ENCODE data around the gene SHTN1.

SHTN1 gene

DNA sequence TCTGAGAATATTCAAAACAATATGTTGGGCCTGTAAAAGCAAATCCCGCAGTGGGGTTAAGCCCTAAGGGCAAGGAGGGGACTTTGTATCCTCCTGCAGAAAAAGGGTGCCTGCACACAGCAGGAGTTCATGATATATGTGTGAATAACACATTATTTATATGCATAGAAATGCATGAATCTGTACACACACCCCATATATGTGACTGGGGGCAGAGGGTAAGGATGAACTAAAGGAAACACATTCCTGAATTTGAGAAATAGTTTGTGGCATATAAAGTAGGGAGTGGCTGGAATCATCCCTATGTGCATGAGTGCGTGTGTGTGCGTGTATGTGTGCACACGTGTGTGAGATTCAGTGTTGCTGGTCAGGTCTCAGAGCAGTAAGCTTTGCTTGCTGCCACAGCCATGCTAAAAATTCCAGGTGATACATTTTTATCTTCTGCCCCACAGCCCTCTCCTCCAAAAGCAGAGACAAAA, 136.8 kb downstream of the SHTN1 start:
- DNase-seq, result no peak

DNA sequence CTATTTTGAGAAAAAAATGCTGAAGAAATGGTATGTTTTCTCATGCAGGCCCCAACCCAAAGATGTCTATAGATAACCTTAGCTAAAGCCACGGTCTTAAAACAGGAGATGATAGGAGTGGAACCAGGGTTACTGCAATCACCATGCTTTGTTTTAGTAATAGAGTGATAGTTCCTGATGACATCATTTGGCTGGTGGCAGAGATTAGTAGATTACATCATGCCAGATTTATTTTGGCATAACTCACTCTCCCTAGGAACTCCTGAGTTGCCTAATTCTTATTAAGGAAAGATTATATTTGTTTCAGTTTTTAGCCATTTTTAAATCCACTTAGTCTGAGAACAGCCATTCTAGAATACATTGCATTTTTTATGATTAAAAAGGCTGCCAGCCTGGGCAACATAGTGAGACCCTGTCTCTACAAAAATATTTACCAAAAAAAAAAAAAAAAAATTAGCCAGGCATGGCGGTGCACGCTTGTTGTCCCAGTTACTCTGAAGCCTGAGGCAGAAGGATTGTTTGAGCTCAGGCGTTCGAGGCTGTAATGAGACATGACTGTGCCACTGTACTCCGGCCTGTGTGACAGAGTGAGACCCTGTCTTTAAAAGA, 137.9 kb downstream of the SHTN1 start:
- no peak for DNase-seq

DNA sequence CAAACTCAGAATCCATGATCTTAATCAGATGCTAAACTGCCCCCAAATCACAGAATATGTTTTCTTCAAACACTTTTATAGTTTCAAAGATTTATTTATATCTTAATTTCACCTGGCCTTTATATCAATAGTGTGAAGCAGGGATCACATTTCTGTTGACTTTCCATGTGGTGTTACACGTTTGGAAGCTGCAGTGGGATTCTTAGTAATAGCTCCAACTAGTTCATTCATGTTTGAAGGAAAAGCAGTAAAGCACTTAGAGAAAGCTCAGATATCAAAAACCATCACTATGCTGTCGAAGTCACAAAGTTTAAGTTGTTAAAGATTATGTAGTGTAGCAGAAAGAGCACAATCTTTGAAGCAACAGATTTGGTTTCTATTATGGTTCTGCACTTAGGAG, 138.9 kb downstream of the SHTN1 start:
- DNase-seq, result no peak

DNA sequence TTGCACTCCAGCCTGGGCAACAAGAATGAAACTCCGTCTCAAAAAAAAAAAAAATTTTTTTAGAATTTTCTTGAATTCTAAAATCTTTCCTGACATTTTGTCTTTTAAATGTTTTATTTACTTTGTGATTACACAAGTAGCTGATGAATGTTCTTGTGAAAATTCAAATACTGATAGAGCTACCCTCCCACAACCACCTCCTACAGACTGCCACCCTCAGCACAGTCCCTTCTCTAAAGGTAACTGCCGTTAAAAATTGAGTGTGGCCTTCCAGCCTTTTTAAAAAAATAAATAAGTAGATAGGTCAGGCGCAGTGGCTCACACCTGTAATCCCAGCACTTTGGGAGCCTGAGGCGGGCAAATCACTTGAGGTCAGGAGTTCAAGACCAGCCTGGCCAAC, 140.6 kb downstream of the SHTN1 start:
- DNase-seq, result no peak

DNA sequence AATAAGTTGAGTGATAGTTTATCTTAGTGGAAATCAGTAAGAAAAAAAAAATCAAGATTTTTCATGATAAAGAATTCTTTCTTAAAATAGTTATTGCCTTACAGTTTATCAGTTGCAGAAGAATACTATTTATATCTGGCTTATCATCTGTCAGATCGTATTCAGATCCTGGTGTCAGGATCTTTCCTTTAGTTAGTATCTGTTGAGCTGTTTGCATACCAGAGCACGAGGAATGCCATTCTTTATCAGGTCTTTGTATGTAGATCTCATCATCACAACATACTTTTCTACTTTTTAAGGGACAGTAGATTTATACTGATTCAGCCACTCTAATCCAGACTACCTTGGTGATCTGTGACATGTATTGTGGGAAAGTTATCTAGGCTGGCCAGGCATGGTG, 143.2 kb downstream of the SHTN1 start:
- DNase-seq, result no peak

DNA sequence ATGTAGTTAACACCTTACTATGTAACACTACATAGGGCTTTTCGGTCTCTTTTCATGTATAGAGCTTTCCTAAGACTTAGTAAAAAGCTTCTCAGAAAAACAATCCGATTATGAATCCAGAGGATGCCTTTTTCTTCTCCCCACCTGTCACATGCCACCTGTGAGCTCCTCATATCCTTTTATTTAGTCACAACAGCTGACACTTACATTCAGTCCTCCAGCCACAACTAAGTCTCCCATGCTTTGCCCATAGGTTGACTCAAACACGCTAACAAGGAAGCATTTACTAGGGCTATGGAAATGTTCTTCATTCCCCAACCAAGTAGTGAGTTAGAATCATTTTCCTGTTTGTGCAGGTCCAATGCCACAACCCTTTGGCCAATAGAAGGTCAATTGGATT, 147.8 kb downstream of the SHTN1 start:
- no peak for DNase-seq

DNA sequence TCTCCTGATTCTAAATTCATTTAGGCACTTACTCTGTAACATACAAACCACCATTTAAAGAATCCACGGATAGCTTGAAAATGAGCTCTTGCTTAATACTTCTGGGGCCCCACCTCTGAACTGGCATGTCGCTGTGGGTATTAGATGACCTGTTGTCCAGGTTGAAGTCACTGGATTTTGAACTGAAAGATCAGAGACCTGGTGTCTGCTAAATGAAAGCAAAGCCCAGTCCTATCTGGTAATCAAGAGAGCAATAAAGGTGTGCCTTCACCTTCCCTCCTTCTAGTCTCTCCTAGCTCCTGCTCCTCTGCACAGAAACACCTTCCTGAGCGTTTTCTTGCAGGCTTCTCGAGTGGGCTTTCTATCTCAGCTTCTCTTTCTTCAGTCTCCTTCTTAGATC, 151.3 kb downstream of the SHTN1 start:
- DNase-seq, result no peak

DNA sequence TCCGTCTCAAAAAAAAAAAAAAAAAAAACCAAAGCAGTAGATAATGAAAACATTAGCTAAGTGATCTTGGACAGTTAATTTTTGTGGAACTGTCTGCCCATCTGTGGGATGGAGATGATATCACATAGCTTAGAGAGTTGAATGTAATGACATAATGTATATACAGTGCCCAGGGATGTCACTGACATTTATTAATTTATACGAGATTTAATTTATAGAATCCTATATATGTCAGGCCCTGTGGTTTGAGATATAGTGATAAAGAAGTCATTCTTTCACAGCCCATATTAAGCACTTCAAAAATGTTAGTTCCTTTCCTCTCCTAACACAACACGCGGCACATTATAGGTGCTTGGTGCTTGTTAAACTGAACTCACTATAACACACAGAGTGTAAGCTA, 151.7 kb downstream of the SHTN1 start:
- DNase-seq, result no peak

DNA sequence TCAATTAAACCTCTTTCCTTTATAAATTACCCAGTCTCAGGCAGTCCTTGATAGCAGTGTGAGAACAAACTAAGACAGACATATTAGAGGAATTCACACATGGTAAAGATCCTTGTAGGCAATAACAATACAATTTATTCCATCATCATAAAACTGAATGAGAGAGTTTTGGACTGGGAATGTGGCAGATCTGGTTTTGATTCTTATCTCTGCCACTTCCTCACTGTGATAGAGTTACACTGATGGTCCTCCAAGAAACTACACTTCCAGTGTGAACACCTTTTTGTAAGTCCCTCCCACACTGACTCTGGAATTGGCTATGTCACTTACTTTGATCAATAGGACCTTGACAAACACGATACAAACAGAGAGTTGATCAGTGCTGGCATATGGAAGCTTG, 152.7 kb downstream of the SHTN1 start:
- DNase-seq, result no peak

DNA sequence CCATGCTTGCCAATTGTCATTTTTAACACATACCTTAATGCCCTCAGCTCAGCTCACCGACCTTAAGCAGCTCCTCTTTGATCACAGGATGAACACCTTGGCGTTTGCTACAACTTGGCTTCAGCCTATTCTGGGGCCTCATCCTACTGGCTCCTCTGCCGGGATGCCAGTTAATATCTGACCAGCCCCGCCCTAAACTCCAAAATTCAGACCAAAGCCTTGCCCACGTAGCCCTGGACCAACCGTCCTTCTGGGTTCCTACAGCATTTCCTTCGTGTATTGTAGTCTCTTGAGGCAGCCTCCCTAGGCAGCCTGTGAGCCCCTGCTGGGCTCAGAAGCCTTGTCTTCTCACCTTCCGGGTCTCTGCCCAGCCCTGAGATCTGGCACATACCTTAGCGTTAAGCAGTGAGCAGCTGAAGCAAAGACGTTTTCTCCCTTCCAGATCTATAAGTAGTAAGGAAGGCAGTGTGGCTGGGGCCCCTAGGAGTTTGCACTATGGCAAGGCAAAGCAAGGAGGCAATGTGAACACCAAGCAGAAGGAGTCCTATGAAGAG, 154.9 kb downstream of the SHTN1 start:
- no peak for DNase-seq

DNA sequence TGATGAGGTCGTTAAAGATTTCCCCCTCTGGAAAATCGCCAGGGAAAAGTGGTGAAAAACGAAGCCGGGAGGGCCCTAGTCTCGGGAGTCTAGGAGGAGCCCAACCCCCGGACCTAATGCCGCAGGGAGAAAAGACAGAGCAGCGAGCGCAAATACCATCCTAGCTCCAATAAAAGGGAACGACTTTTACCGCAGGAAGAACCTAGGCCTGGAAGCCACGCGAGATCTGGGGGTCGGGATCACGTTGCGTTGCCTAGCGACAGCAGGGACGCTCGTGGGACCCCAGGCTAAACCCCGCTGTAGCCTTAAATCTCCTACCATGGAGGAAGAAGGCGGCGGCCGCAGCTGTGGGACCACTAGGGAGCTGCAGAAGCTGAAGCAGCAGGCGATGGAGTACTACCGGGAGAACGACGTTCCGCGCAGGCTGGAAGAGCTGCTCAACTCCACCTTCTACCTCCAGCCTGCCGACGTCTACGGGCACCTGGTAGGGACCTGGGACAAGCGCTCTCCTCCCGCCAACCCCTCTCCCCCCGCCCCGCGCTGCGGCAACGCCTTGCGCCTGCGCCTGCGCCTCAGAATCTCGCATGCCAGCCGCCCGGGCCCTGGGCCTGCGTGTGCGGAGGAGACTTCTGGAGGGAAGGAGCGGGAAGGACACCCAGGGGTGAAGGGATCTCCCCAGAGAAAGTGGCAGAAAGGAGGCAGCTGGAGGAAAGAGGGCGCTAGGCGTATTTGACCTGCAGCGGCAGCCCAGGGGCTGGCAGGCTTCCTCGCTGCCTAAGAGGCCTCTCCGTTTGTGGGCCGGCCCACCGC, 155.5 kb downstream of the SHTN1 start, which contains the start of gene ENO4:
Gene ENO4, plus strand, starts transcription at position 252 of the 810 bp plus-strand sequence. Its CDS starts 68 bp downstream, at position 320.
- peak; percentile 70 for DNase-seq

DNA sequence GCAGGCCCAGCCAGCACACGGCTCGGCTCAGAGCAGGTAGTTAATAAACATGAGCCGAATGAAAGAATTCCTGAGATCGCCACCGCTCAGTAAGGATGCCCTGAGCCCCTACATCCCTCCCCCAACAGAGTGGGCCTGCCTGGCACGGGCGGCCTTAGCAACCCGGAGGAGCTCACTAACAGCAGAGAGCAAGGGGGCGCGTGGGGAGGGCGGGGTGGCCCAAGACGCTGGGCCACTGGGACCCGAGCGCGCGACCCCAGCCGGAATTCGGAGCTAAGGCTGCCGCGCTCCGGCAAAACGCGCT, 156.1 kb downstream of the SHTN1 start:
- DNase-seq, result no peak

DNA sequence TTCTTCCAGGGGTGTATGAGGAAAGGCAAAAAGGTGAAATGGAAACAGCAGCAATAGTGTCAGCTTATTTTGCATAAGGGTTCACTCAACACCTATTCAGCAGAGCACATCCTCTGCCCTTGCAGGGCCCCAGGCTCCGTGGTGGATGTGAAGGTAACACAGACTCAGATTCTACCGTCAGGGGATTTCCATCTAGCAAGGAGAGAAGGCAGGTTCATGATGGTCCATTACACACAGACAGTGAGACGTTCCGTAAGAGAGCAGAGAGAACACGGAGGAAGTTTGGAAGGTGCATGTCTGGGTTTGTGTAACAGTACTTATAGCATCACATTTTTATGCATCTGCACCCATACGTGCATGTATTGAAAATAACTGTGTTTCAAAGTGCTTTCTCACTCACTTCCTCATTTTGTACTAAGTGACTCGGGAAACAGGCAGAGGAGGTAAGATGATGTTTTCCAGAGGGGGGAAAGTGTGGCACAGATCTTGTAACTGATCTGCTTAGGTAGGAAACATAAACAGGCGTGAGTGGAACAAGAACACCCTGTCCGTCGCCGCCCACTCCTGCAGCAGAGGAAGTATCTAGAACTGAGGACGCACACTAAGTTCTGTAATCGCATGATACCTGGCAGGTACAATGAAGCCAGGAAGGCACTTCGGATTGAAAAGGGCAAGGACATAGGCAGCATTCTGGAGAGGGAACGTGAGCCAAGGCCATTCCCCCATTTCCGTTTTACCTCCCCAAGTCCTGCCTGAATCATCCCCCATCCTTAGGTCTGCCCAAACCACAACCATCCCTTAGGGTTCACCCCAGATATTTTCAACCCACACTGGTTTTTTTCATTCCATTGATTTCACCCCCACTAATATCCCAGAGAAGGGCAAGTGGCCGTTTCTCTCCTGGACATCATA, 156.7 kb downstream of the SHTN1 start:
- no peak for DNase-seq

DNA sequence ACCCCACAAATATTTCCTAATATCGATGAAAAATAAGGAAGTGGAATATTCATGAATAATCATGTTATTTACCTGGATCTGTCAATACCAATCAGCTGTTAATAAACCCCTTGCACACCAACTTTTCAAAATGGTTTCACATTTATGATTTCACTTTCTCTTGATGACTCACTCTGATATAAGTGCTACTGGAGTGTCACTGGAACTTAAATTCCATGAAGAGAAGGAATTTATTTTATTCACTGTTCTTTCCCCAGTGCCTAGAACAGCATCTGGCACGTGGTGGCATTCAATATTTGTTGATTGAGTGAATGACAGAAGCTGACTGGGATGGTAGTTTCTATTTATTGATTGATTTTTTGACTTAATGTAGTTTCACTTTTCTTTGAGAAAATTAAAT, 159.2 kb downstream of the SHTN1 start:
- no peak for DNase-seq

DNA sequence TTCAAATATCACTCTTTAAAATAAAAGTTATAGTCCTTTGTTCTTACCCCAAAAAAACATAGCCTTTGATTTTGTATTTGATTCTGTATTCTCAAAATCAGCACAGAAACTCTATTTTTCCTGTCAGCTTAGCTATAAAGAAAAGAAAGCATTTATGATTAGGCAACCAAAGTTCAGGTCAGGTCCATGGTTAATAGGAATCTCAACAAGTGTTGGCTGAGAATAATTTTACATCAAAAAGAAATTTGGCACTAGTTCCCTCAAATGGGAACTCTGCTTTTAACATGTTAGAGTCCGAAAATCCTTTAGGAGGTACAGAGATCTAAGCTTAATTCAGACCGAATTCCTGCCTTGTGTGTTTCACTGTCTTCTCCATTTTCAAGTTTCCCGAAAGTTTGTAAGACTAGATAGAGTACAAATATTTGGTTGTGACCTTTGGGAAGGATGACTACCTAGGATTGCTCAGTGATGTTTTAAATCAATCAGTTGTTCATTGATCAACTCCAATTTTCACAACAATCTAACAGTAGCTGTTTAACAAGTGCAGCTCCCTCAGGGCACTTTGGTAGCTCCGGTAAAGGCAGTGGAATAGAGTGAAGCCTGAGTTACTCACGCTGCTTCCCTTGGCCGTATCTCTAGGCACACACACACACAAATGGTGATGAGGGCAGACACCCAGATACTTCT, 164.5 kb downstream of the SHTN1 start:
- DNase-seq, result no peak

DNA sequence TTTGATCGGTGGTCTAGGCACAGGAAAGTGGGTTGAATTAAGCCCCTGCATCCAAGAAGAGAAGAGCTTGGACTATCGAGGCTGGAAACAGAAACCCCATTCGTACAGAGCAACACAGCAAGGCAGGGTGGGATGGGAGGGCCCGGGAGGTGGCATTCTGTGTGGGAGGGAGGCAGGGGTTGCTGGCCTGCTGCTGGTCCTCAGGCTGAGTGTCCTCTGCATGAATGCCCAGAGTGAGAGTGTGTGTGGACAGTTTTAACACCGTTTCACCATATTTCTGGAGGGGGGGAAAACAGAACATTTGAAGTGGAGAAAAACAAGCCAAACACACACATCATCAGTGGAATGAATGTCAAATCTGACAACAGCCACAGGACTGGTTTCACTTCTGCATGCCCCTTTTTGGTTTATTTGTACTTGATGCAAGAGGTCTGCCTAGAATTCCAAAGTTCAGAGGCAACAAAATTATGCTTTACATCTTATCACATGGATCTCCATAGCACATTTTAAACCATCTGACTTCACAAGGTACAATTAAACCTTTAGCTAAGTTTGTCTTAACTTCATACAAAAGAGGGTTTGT, 166.8 kb downstream of the SHTN1 start:
- no peak for DNase-seq

DNA sequence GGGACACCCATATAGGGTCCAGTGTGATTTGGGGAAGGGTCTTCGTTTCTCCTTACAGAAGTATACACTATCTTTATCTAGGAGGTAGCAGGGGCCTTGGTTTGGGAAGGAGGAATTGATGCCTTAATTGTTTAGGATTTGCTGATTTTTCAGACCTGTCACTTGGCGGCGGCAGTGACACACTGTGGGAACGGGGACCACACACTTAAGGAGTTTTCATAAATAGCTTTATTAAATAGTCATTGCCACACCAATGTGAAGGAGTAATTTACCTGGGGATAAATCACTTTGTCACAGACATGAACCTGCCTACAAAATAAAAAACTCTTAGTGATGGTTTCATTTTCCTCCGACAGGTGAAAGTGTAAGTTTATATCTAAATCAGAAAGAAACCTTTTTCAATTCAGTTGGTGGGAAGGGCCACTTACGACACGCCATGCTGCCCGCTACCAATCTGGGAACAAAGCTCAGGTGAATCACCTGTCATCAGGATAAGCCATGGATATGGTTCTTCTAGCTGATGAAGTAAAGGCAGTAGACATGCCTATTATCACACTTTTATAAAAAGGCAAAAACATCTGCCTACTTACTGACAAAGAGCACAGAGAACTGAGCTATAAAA, 168.0 kb downstream of the SHTN1 start:
- DNase-seq, result no peak

DNA sequence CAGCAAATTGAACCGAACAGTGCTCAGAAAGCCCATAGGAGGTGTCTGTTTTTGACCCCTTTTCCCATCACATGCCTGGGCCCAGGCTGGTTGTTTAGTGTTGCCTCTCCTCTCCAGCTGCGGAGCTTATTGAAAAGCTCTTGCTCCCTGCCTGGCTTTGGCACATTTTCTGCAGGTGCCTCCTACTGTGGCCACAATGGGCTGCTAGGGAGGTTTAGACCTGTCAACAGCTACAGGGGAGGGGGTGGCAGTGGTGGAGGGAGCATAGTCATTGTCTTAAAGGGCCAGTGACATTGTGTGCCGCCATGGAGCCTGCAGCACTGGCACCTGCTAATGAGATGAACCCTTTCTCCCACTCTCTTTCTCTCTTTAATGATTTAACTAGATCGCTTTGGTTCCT, 168.9 kb downstream of the SHTN1 start:
- no peak for DNase-seq

DNA sequence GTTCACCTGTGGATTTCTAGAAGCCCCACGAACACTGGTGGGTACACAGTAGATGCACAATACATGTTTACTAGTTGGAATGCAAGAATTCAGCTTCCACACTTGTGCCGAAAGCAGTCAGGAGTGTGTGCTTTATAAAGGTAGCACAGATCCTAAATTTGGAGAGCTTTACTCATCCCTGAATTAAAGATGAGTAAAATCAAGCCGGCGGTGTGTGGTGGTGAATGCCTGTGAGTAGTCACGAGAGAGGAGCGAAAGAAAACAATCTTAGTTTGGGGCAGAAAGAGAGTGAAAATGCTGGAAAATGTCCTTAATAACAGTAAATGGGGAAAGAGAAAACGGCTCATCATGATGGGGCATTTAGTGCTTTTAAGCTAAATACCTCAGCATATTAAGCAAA, 169.3 kb downstream of the SHTN1 start:
- DNase-seq, result no peak

DNA sequence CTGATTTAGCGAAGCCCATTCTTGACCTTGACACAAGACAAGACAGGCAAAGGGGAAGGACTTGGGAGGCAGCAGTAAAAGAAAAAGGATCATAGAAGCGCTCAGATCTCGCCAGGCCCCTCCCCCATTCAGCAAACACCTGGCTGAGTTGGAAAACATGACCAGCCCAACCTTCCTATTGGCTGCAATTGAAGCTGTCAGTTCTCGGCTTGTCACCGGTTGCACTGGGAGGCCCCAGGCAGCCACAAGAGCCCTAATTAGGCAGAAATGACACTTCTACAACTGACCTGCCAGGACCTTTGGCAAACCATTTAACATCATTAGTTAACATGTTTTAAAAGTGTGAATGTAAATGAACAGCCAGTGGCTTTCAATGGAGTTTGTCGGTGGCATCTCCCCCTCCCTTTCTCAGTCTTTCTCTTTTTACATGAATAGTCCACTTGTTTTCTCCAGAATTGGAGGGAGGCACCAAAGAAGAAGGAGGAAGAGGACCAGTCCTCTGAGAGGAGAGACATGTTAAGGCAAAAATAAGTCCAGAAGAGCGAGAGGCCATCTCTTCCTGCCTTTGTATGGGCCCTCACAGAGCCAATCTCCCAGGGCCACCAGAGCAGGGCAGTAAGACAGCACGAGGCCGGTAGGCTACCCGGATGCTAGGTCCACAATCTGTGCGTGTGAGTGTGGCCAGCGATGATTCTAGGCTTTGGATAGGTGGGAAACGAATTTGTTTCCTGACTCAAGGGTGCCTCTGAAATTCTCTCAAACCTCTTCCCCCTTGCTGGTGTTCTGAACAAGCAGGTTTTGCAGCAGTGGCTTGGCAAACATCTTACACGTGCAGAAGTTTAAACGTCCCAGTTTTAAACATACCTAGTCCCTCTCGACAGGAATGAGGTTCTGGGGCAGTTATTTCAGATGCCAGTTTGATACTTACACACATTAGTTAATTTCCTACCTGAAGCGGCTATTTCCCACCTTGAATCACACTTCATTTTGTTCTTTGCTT, 170.7 kb downstream of the SHTN1 start:
- no peak for DNase-seq

DNA sequence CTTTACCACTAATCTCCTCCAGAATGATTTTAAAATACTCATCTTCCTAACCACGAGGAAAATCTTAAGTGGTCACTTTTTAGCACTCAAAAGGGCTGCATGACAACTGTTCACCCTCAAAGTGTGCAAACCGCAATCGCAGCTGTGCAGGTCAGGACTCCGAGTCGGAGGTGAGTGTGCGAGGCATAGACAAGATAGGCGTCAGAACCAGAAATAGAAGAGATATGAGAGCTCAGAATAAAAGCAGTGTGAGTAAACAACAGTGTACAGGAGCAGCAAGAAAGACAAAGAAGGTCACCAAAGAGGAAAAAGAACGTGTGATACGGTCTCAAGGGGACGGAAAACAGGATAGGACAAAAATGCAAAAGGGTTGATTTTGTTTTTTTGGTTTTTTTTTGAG, 173.2 kb downstream of the SHTN1 start:
- DNase-seq, result no peak

All from 8988T (cell line).